Adrenal gland (tissue), 5 donors: ENCODE results near the gene GRIA1.

ENCODE experiments used
- POLR2A ChIP-seq, 2 donors: fragments of 450-650 bp; IDR thresholded peaks; one replicate each; pipeline ENCODE4 v1.6.1; 2017; ENCODE audit warnings: antibody characterized with exemption in 2 of 2, mild to moderate bottlenecking in 2 of 2, moderate library complexity in 1 of 2
- TF ChIP-seq, protein P1 (sequence below), 6 experiments: fragments of 450-650 bp in 4 of 6; fragments of 200-600 bp in 2 of 6; sonication (generic) in 1 of 6; IDR thresholded peaks; 1 replicate in 5 of 6; 2 replicates in 1 of 6; pipeline versions ENCODE4 v1.5.1 to v1.8.0; 2016 to 2021; ENCODE audit warnings: antibody characterized with exemption in 6 of 6, mild to moderate bottlenecking in 2 of 6, moderate library complexity in 1 of 6
- donor health status: DM: no; HTN: no; CAD: no.

- TF ChIP-seq, protein P1, sequence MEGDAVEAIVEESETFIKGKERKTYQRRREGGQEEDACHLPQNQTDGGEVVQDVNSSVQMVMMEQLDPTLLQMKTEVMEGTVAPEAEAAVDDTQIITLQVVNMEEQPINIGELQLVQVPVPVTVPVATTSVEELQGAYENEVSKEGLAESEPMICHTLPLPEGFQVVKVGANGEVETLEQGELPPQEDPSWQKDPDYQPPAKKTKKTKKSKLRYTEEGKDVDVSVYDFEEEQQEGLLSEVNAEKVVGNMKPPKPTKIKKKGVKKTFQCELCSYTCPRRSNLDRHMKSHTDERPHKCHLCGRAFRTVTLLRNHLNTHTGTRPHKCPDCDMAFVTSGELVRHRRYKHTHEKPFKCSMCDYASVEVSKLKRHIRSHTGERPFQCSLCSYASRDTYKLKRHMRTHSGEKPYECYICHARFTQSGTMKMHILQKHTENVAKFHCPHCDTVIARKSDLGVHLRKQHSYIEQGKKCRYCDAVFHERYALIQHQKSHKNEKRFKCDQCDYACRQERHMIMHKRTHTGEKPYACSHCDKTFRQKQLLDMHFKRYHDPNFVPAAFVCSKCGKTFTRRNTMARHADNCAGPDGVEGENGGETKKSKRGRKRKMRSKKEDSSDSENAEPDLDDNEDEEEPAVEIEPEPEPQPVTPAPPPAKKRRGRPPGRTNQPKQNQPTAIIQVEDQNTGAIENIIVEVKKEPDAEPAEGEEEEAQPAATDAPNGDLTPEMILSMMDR (IDR thresholded peaks at IDR 0.05) = no peak
- TF ChIP-seq POLR2A (IDR thresholded peaks at IDR 0.05) = no peak
These were observed 318.7 kb downstream of the GRIA1 start for GRCh38 chr5:153809166-153809565.
